H1 (cell line): Measurements from ENCODE around the gene FBXO41. TPM values are rescaled to one million over a fixed set of nuclear protein-coding genes. Genes with fewer than 3 reads are reported as not detected.

Experiments
- CTCF ChIA-PET: fragments of 300-600 bp; sonication (Branson Sonifier 250); formaldehyde crosslinking; loops from one replicate; lab custom pipeline; 2021; ENCODE audit not compliant: partially characterized antibody; lab: Charles Lee
- POLR2A ChIA-PET: fragments of 300-600 bp; sonication (Branson Sonifier 250); formaldehyde crosslinking; loops from one replicate; lab custom pipeline; 2021; ENCODE audit warnings: inconsistent platforms; ENCODE audit not compliant: partially characterized antibody; lab: Charles Lee
- DNase-seq, 2 experiments: peaks; one replicate each; pipeline versions ENCODE4 v3.0.0 to v3.0.0-alpha.2; 2010 to 2022; ENCODE audit warnings: low spot score in 2 of 2, low read depth in 1 of 2, mixed read lengths in 1 of 2
- FAIRE-seq: peaks from 2 replicates; lab custom pipeline; 2011; peaks lifted over from hg19 to GRCh38; lab: Jason Lieb, UNC
- H2AFZ ChIP-seq: 2 replicates; pipeline ENCODE4 v1.8.1; 2012; ENCODE audit warnings: low read length, inconsistent platforms
- H2AK5ac ChIP-seq: 2 replicates; pipeline ENCODE4 v1.6.1; 2013; ENCODE audit warnings: low read depth, low read length
- H2BK120ac ChIP-seq: replicated peaks from 2 replicates; pipeline ENCODE3; 2013; ENCODE audit warnings: low read depth, low read length, inconsistent platforms
- H2BK12ac ChIP-seq: 2 replicates; pipeline ENCODE4 v1.6.1; 2013; ENCODE audit warnings: low read depth, low read length
- H2BK15ac ChIP-seq: 2 replicates; pipeline ENCODE4 v1.6.1; 2013; ENCODE audit warnings: low read length
- H2BK20ac ChIP-seq: 2 replicates; pipeline ENCODE4 v1.6.1; 2013; ENCODE audit warnings: low read length
- H2BK5ac ChIP-seq: 2 replicates; pipeline ENCODE4 v1.6.1; 2013; ENCODE audit warnings: low read depth, low read length
- H3K14ac ChIP-seq: 2 replicates; pipeline ENCODE4 v1.6.1; 2013; ENCODE audit warnings: inconsistent platforms; ENCODE audit not compliant: insufficient read length
- H3K18ac ChIP-seq: 2 replicates; pipeline ENCODE4 v1.6.1; 2013; ENCODE audit warnings: low read length; ENCODE audit errors: extremely low read depth
- H3K23ac ChIP-seq: 2 replicates; pipeline ENCODE4 v1.6.1; 2013; ENCODE audit warnings: inconsistent platforms; ENCODE audit not compliant: insufficient read length
- H3K23me2 ChIP-seq: 2 replicates; pipeline ENCODE4 v1.6.1; 2013; ENCODE audit warnings: low read depth, low read length
- H3K27ac ChIP-seq: 2 replicates; pipeline ENCODE4 v1.6.1; 2011; ENCODE audit warnings: low read depth, low read length, inconsistent platforms
- H3K27me3 ChIP-seq, 4 experiments: replicated peaks in 1 of 4; 1 replicate in 1 of 4; 2 replicates in 3 of 4; pipeline versions ENCODE4 v1.6.1 to v1.8.1; 2011 to 2013; ENCODE audit warnings: low read length in 3 of 4, mild to moderate bottlenecking in 3 of 4, inconsistent platforms in 2 of 4, mixed read lengths in 2 of 4, moderate library complexity in 1 of 4; ENCODE audit not compliant: control insufficient read depth in 3 of 4, insufficient read depth in 3 of 4; ENCODE audit errors: extremely low read depth in 1 of 4
- H3K36me3 ChIP-seq, 4 experiments: 2 replicates each; pipeline versions ENCODE4 v1.6.1 to v1.8.1; 2011 to 2013; ENCODE audit warnings: mild to moderate bottlenecking in 4 of 4, low read length in 3 of 4, moderate library complexity in 2 of 4, control low read depth in 1 of 4, inconsistent platforms in 1 of 4; ENCODE audit not compliant: insufficient read depth in 4 of 4, control insufficient read depth in 2 of 4
- H3K4ac ChIP-seq: replicated peaks from 2 replicates; pipeline ENCODE3; 2013; ENCODE audit warnings: low read length, low read depth, mixed read lengths, inconsistent platforms; ENCODE audit not compliant: insufficient read length
- H3K4me1 ChIP-seq, 4 experiments: replicated peaks in 1 of 4; 1 replicate in 1 of 4; 2 replicates in 3 of 4; pipeline versions ENCODE4 v1.6.1 to v1.8.1; 2011 to 2013; ENCODE audit warnings: low read length in 3 of 4, inconsistent platforms in 2 of 4, mixed read lengths in 1 of 4; ENCODE audit not compliant: insufficient read depth in 4 of 4, control insufficient read depth in 3 of 4
- H3K4me2 ChIP-seq, 2 experiments: 2 replicates each; pipeline versions ENCODE4 v1.6.1 to v1.8.1; 2011 to 2013; ENCODE audit warnings: low read depth in 2 of 2, low read length in 2 of 2, control low read depth in 1 of 2, inconsistent platforms in 1 of 2, mild to moderate bottlenecking in 1 of 2; ENCODE audit not compliant: insufficient read depth in 1 of 2
- H3K4me3 ChIP-seq, 4 experiments: fragments of 200-600, 300-600 bp in 1 of 4; sonication (generic), shearing (Covaris generic), sonication (Bioruptor Twin) in 1 of 4; 2 replicates each; pipeline versions ENCODE4 v1.5.1 to v1.8.1; 2011 to 2016; ENCODE audit warnings: low read length in 4 of 4, low read depth in 3 of 4, control low read depth in 2 of 4, inconsistent platforms in 2 of 4, mild to moderate bottlenecking in 2 of 4, mixed read lengths in 1 of 4, moderate library complexity in 1 of 4; ENCODE audit not compliant: insufficient read depth in 2 of 4; ENCODE audit errors: extremely low read depth in 1 of 4
- H3K56ac ChIP-seq: replicated peaks from 2 replicates; pipeline ENCODE3; 2013; ENCODE audit warnings: low read depth, mild to moderate bottlenecking, mixed read lengths, low read length, inconsistent platforms; ENCODE audit not compliant: insufficient read length
- H3K79me1 ChIP-seq: 2 replicates; pipeline ENCODE4 v1.6.1; 2013; ENCODE audit warnings: low read depth, low read length, control low read depth
- H3K79me2 ChIP-seq, 2 experiments: 2 replicates each; pipeline versions ENCODE4 v1.6.1 to v1.8.1; 2012 to 2013; ENCODE audit warnings: low read length in 2 of 2, mild to moderate bottlenecking in 2 of 2, inconsistent platforms in 1 of 2; ENCODE audit not compliant: insufficient read depth in 2 of 2, control insufficient read depth in 1 of 2
- H3K9ac ChIP-seq, 4 experiments: replicated peaks in 1 of 4; 1 replicate in 1 of 4; 2 replicates in 3 of 4; pipeline versions ENCODE4 v1.6.1 to v1.8.1; 2011 to 2013; ENCODE audit warnings: low read depth in 3 of 4, low read length in 3 of 4, control low read depth in 2 of 4, mild to moderate bottlenecking in 2 of 4, moderate library complexity in 2 of 4, inconsistent platforms in 1 of 4; ENCODE audit errors: extremely low read depth in 1 of 4
- H3K9me3 ChIP-seq, 2 experiments: 2 replicates each; pipeline versions ENCODE4 v1.6.1 to v1.8.1; 2012 to 2013; ENCODE audit warnings: mild to moderate bottlenecking in 2 of 2, moderate library complexity in 2 of 2, control low read depth in 1 of 2, inconsistent platforms in 1 of 2, low read depth in 1 of 2, low read length in 1 of 2, mixed read lengths in 1 of 2; ENCODE audit not compliant: insufficient read depth in 2 of 2
- H4K20me1 ChIP-seq, 2 experiments: replicated peaks in 1 of 2; 2 replicates each; pipeline versions ENCODE3 to v1.8.1; 2011 to 2013; ENCODE audit warnings: inconsistent platforms in 2 of 2, low read length in 2 of 2, mild to moderate bottlenecking in 1 of 2; ENCODE audit not compliant: insufficient read depth in 2 of 2, control insufficient read depth in 1 of 2
- H4K5ac ChIP-seq: 2 replicates; pipeline ENCODE4 v1.6.1; 2013; ENCODE audit warnings: low read length, low read depth, mixed read lengths, inconsistent platforms; ENCODE audit not compliant: insufficient read length
- H4K8ac ChIP-seq: 2 replicates; pipeline ENCODE4 v1.8.0; 2013; ENCODE audit warnings: mild to moderate bottlenecking, moderate library complexity, low read length, inconsistent platforms; ENCODE audit not compliant: insufficient read depth; ENCODE audit errors: extremely low read depth
- H4K91ac ChIP-seq: replicated peaks from 2 replicates; pipeline ENCODE3; 2013; ENCODE audit warnings: low read length, mixed read lengths, inconsistent platforms; ENCODE audit not compliant: insufficient read length
- KDM4A ChIP-seq: IDR thresholded peaks from one replicate; pipeline ENCODE4 v1.7.1; 2012; ENCODE audit warnings: low read depth, mild to moderate bottlenecking, moderate library complexity, low read length, inconsistent platforms; ENCODE audit not compliant: severe bottlenecking
- PHF8 ChIP-seq: fragments of 200-600 bp; sonication (generic); conservative IDR thresholded peaks from 2 replicates; pipeline ENCODE4 v1.7.1; 2012; ENCODE audit warnings: low read depth, mild to moderate bottlenecking, inconsistent platforms, low read length, moderate library complexity
- RAD21 ChIP-seq, 2 experiments: IDR thresholded peaks in 1 of 2; conservative IDR thresholded peaks in 1 of 2; 2 replicates each; pipeline ENCODE4 v1.6.1; 2011; ENCODE audit warnings: low read depth in 2 of 2, low read length in 2 of 2, improper control_type of control experiment in 1 of 2, inconsistent platforms in 1 of 2, mild to moderate bottlenecking in 1 of 2, moderate library complexity in 1 of 2
- SIN3A ChIP-seq, 2 experiments: IDR thresholded peaks in 1 of 2; conservative IDR thresholded peaks in 1 of 2; 2 replicates each; pipeline ENCODE4 v1.6.1; 2011 to 2012; ENCODE audit warnings: low read length in 2 of 2, improper control_type of control experiment in 1 of 2, low read depth in 1 of 2, mild to moderate bottlenecking in 1 of 2
- SUZ12 ChIP-seq: fragments of 200-600 bp; sonication (generic); IDR thresholded peaks from 2 replicates; pipeline ENCODE4 v1.6.1; 2012; ENCODE audit warnings: mild to moderate bottlenecking, inconsistent platforms, low read length, moderate library complexity, mixed read lengths
- TAF7 ChIP-seq: optimal IDR thresholded peaks from 2 replicates; pipeline ENCODE3; 2011; ENCODE audit warnings: low read depth, mild to moderate bottlenecking, inconsistent platforms, low read length, moderate library complexity, borderline replicate concordance
- USF2 ChIP-seq: IDR thresholded peaks from 2 replicates; pipeline ENCODE4 v1.6.1; 2011; ENCODE audit warnings: low read length, improper control_type of control experiment
- WGBS, 2 experiments: shearing (Covaris generic) in 1 of 2; methylation state at CpG; one replicate each; pipeline versions ENCODE4 v1.1.6 to v1.1.7; 2013 to 2015; ENCODE audit warnings: low lambda C conversion rate in 2 of 2, mixed read lengths in 2 of 2, inconsistent platforms in 1 of 2, low coverage in 1 of 2, missing lambda C conversion rate in 1 of 2; ENCODE audit not compliant: insufficient replicate concordance in 2 of 2, insufficient coverage in 1 of 2, insufficient read length in 1 of 2; ENCODE audit errors: extremely low coverage in 1 of 2, missing lambda C conversion rate in 1 of 2; 5-methylcytosine and 5-hydroxymethylcytosine counted together
- polyA plus RNA-seq, 7 experiments: library from polyadenylated mRNA; depleted of rRNA in 3 of 7; stranded (reverse) in 5 of 7; unstranded in 2 of 7; fragments of >200 nt in 5 of 7; fragments of 200-250 nt in 2 of 7; gene quantifications; 1 replicate in 5 of 7; 2 replicates in 1 of 7; 4 replicates in 1 of 7; pipeline versions ENCODE4 v1.2.1 to v1.2.3, GENCODE V29; 2011 to 2013; ENCODE audit warnings: missing spikeins in 2 of 7, mixed read lengths in 2 of 7
- total RNA-seq: library from RNA; stranded (reverse); fragmentation: NEBNext Ultra II Directional; extraction: Animal tissue kit (Norgen Biotek cat#: 25700); gene quantifications from 2 replicates; pipeline ENCODE4 v1.2.1, GENCODE V29; 2021

FBXO41 gene
- total and polyA plus RNA-seq, 2 of the 8 experiments (the other 6 are each of a cell fraction or from before 2014, with no cell fraction given): 11.2 to 14.3 TPM

GRCh38 chr2:73232403-73233153 is 51.7 kb downstream of the FBXO41 start:
- Histone ChIP-seq H2BK120ac (no peak overlapping the region), H3K36me3 (no peaks in the 10 kb centered on the region; a peak in 1 of 8 replicates), H4K20me1 (peaks cover 9 to 19% of the 10 kb centered on the region in 2 experiments), H3K4me1 (peaks cover 8 to 16% (median 11%) of the 10 kb centered on the region in 4 experiments; a peak in 6 of 7 replicates), H2BK5ac (no peak overlapping the region), H2BK20ac (no peak overlapping the region), H2AK5ac (no peak overlapping the region), H2BK15ac (no peak overlapping the region; the same call in 1 of the 2 replicates), H4K5ac (no peak overlapping the region), H4K8ac (no peak overlapping the region), H3K9me3 (no peaks in the 10 kb centered on the region), H3K9ac (peak overlapping the region in 2 of 4 experiments; percentile 8 to 65; a peak in 2 of 7 replicates), H3K4me2 (peak overlapping the region; percentile 94 to 99), H3K4ac (no peak overlapping the region), H3K79me1 (peaks cover 8% of the 10 kb centered on the region), H3K27me3 (no peaks in the 10 kb centered on the region; a peak in 2 of 7 replicates), H3K56ac (no peak overlapping the region), H3K4me3 (peak overlapping the region; percentile 48 to 93 (median 64))
- 10% methylated on average over 37 of the region's 37 CpGs; no CpG with 5 or more reads in 1 of the 2 experiments for WGBS, 2 experiments
- ChIA-PET POLR2A (interaction anchor here (0.8 to 8.8 kb wide), 9 partner anchors 12 to 171 kb away, joined by 3 to 113 read pairs (median 39); partner anchors contain the start of genes RAB11FIP5 and SMYD5), CTCF (interaction anchor here (0.5 to 10.2 kb wide), 8 partner anchors 11 to 147 kb away, joined by 3 to 51 read pairs (median 4); partner anchors contain the start of gene SMYD5)
- FAIRE-seq: no peak
- TF ChIP-seq TAF7 (no peak), USF2 (no peak), PHF8 (peak; percentile 37; the same call in 1 of the 2 replicates), SUZ12 (no peak), RAD21 (IDR thresholded peaks at IDR 0.05 in 1 of 2, conservative IDR thresholded peaks at IDR 0.05 in 1 of 2; ENCODE audit: low read depth in 2 of 2, low read length in 2 of 2) (no peak), SIN3A (conservative IDR thresholded peaks at IDR 0.05 in 1 of 2, IDR thresholded peaks at IDR 0.05 in 1 of 2; ENCODE audit: low read depth in 1 of 2, low read length in 2 of 2) (no peak), KDM4A (peak; percentile 28)
- TF ChIP-seq, all 59 proteins: peak for 2
- Histone ChIP-seq H2BK12ac (no peak overlapping the region), H3K79me2 (peaks cover 34 to 35% of the 10 kb centered on the region in 2 experiments), H3K18ac (no peak overlapping the region), H3K14ac (no peak overlapping the region), H3K23ac (no peak overlapping the region), H3K23me2 (peaks cover 21% of the 10 kb centered on the region), H3K27ac (no peak overlapping the region), H4K91ac (no peak overlapping the region), H2AFZ (0 out of 2 replicates have a peak overlapping the region, but pooled peaks have one; percentile 15)
- DNase-seq: no peak
